Chondrocyte (in vitro differentiated cells): ENCODE results near the gene ZACN. TPM values are rescaled to one million over a fixed set of nuclear protein-coding genes. Genes with fewer than 3 reads are reported as not detected.

ENCODE experiments used
- DNase-seq: peaks from one replicate; pipeline ENCODE4 v3.0.0; 2021; ENCODE audit warnings: mixed read lengths, low spot score
- H3K27ac Mint-ChIP-seq: one replicate; pipeline ENCODE4 v1.8.0; 2021; ENCODE audit warnings: mild to moderate bottlenecking, moderate library complexity, mixed read lengths; ENCODE audit not compliant: unreplicated experiment
- H3K27me3 Mint-ChIP-seq: 2 replicates; pipeline ENCODE4 v1.8.0; 2021; ENCODE audit warnings: low read depth, mixed read lengths
- H3K36me3 Mint-ChIP-seq: 2 replicates; pipeline ENCODE4 v1.8.0; 2021; ENCODE audit warnings: low read depth, mixed read lengths
- H3K4me1 Mint-ChIP-seq: 2 replicates; pipeline ENCODE4 v1.8.0; 2021; ENCODE audit warnings: low read depth, mild to moderate bottlenecking, mixed read lengths
- H3K4me3 Mint-ChIP-seq: one replicate; pipeline ENCODE4 v1.8.0; 2021; ENCODE audit warnings: mild to moderate bottlenecking, moderate library complexity, mixed read lengths; ENCODE audit not compliant: unreplicated experiment
- H3K9me3 Mint-ChIP-seq: 2 replicates; pipeline ENCODE4 v1.8.0; 2021; ENCODE audit warnings: low read depth, mixed read lengths
- CTCF ChIP-seq: fragments of 200-600 bp; sonication (generic); IDR thresholded peaks from 2 replicates; pipeline ENCODE4 v1.5.0; 2021; ENCODE audit warnings: antibody characterized with exemption, mild to moderate bottlenecking, moderate library complexity
- total RNA-seq: library from RNA; stranded (reverse); gene quantifications from 3 replicates; pipeline ENCODE4 v1.2.1, GENCODE V29; 2021

Gene ZACN
- total RNA-seq, 1 donor from 2014 or later: not detected

GRCh38 chr17:76111956-76112355 lies 33.0 kb downstream of the ZACN start:
- no peak for TF ChIP-seq CTCF
- Mint-ChIP-seq H3K9me3 (no peaks in the 10 kb centered on the region), H3K4me1 (no peaks in the 10 kb centered on the region), H3K36me3 (no peaks in the 10 kb centered on the region), H3K27ac (no peak overlapping the region), H3K4me3 (no peak overlapping the region), H3K27me3 (no peaks in the 10 kb centered on the region)
- DNase-seq: no peak

GRCh38 chr17:76115138-76115754 lies 36.3 kb downstream of the ZACN start:
- TF ChIP-seq CTCF: no peak
- peaks cover 9% of the 10 kb centered on the region for H3K27me3 Mint-ChIP-seq
- no peaks in the 10 kb centered on the region for H3K9me3 Mint-ChIP-seq

GRCh38 chr17:76119409-76120371 lies 40.7 kb downstream of the ZACN start:
- H3K27me3 Mint-ChIP-seq: peaks cover 12% of the 10 kb centered on the region
- TF ChIP-seq CTCF: no peak
- H3K4me1 Mint-ChIP-seq: no peaks in the 10 kb centered on the region
- no peak for DNase-seq
- no peak overlapping the region for H3K27ac Mint-ChIP-seq
- no peak overlapping the region for H3K4me3 Mint-ChIP-seq
- no peaks in the 10 kb centered on the region for H3K36me3 Mint-ChIP-seq
- no peaks in the 10 kb centered on the region for H3K9me3 Mint-ChIP-seq

More at GRCh38 chr17:76115138-76115754, 36.3 kb downstream of the ZACN start:
- Mint-ChIP-seq H3K4me3 (no peak overlapping the region), H3K27ac (no peak overlapping the region), H3K4me1 (no peaks in the 10 kb centered on the region), H3K36me3 (no peaks in the 10 kb centered on the region)
- no peak for DNase-seq

- no peak overlapping the region for H3K27ac Mint-ChIP-seq
- no peak for TF ChIP-seq CTCF
- no peak for DNase-seq
- peaks cover 12% of the 10 kb centered on the region for H3K27me3 Mint-ChIP-seq
- H3K36me3 Mint-ChIP-seq: no peaks in the 10 kb centered on the region
- no peaks in the 10 kb centered on the region for H3K9me3 Mint-ChIP-seq
- no peaks in the 10 kb centered on the region for H3K4me1 Mint-ChIP-seq
- H3K4me3 Mint-ChIP-seq: no peak overlapping the region
These were observed 41.7 kb downstream of the ZACN start for GRCh38 chr17:76120658-76121008.

- H3K36me3 Mint-ChIP-seq: no peaks in the 10 kb centered on the region
- DNase-seq: no peak
- no peak overlapping the region for H3K27ac Mint-ChIP-seq
- no peaks in the 10 kb centered on the region for H3K4me1 Mint-ChIP-seq
- H3K27me3 Mint-ChIP-seq: peaks cover 13% of the 10 kb centered on the region
- TF ChIP-seq CTCF: no peak
- H3K9me3 Mint-ChIP-seq: no peaks in the 10 kb centered on the region
- no peak overlapping the region for H3K4me3 Mint-ChIP-seq
These were observed 43.0 kb downstream of the ZACN start for GRCh38 chr17:76121932-76122430.
